ENCODE results near the gene AHCYL1.

AHCYL1 gene

GRCh38 chr1:110032327-110032726 is 47.8 kb downstream of the AHCYL1 start:
- DNase-seq (ENCODE audit: extremely low spot score, insufficient read length, low read depth) = no peak
- no peak for FAIRE-seq

GRCh38 chr1:110033421-110033820 is 48.9 kb downstream of the AHCYL1 start:
- FAIRE-seq (no peak), DNase-seq (ENCODE audit: extremely low spot score, insufficient read length, low read depth) (no peak)

DNA sequence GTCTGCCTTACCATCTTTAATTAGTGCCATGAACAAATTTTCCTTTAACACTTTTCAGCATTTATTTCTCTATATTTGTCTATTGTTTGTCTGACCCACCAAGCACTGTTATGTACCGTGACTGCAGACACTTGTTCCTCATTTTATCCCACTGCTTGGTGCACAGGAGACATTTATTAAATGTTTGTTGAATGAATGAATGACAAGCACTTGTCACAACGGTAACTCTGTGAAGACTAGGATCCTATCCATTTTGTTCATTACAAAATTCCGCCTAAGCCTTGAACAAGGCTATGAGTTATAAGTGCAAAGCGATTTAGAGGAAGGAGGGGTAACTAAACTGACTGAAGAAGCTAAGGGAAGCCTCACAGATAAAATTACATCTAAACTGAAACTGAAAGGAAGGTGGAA is 49.5 kb downstream of the AHCYL1 start:
- DNase-seq (ENCODE audit: extremely low spot score, insufficient read length, low read depth) = no peak
- FAIRE-seq = no peak

DNA sequence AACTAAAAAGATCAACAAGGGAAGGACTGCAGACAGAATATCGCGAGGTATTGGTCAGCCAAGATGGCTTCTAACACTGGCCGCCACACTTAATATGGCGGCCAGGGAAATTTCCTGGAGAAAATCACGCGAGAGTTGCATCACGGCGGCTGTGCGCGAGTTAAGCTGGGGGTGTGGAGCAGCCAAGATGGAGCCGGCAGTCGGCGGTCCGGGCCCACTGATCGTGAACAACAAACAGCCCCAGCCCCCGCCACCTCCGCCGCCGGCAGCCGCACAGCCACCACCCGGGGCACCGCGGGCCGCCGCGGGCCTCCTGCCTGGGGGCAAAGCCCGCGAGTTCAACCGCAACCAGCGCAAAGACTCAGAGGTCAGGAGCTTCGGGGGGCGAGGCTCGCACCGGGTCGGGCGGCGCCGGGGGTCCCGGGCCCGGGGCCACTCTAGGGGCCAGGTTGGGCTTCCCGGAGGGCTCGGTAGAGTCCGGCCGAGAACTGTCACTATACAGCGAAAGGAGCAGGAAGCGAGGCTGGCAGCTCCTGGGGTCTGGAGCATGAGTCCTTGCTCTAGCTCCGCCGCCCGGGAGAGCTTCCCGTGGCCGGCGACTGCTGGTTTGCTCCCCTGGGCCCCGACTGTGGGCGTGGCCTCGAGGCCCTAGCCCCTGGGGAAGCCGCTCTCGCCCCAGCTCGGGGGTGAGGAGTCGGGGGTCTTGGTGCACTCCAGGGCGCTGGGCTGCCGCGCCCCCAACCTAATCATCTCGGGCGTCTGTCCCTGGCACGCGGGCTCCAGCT is 50.1 kb downstream of the AHCYL1 start, which contains the start of gene STRIP1:
TSS of gene STRIP1 (plus strand) at position 174 of the 785 bp plus-strand sequence. CDS start at position 188, 14 bp downstream.
- DNase-seq (ENCODE audit: extremely low spot score, insufficient read length, low read depth) (peak; percentile 81), FAIRE-seq (peak; percentile 87)

GRCh38 chr1:110035236-110035752 is 50.7 kb downstream of the AHCYL1 start:
- FAIRE-seq = no peak

DNA sequence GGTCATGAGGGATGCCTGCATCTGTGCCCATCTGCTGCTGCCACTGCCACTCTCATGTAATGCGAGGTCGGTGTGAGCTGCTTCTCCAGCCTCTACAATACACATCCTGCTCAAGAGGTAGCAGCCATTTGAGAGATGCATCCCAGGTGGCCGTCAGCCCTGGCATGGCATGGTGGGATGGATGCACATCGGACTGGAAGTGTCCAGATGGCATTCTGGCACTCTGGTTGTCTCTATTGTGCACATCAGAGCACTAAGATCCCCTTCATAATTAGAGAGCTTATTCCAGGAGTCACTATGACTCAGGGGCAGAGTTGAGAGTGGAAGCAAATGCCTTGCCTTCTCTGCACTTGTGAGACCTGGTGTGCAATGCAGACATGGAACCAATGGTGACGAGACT is 53.7 kb downstream of the AHCYL1 start:
- no peak for FAIRE-seq
- DNase-seq (ENCODE audit: extremely low spot score, insufficient read length, low read depth) = no peak

More at GRCh38 chr1:110035236-110035752, 50.7 kb downstream of the AHCYL1 start:
- no peak for DNase-seq (ENCODE audit: extremely low spot score, insufficient read length, low read depth)

DNA sequence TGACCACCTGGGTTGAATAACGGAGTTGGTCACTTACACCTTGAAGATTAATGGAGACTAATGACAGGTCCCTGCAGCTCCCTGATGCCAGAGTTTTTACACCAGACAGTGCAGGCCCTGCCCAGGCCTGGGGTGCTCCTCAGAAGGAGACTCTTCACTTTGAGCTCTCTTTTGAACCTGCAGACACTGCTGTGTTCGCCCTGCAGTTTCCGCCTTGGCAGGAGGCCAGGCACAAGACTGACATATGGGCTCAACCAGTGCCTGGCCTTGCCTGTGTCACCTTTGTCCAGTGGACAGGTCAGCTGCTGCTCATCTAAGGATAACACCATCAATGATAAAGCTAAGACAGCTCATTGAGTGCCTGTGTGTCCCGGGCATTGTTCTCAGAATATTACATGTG is 55.1 kb downstream of the AHCYL1 start:
- FAIRE-seq = no peak
- no peak for DNase-seq (ENCODE audit: extremely low spot score, insufficient read length, low read depth)

DNA sequence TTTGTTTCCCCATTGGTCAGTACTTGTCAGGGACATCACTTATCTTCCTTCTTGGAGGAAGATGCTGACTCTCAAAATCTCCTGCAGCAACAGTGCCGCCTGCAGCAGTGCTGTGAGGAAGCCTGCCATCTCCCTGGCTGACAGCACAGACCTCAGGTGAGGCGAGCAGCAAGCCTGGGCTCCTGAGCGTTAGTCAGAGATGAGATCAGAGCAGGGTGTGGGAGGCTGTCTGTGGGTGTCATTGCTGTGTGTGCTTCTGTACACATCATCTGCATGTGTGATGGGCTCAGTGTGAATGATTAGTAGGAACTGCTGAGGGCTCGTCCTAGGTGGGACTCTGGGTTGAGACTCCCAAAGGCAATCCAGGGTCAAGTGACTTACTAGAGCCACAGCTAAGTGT is 56.0 kb downstream of the AHCYL1 start:
- FAIRE-seq (no peak), DNase-seq (ENCODE audit: extremely low spot score, insufficient read length, low read depth) (no peak)

- FAIRE-seq (no peak), DNase-seq (ENCODE audit: extremely low spot score, insufficient read length, low read depth) (no peak)
These were observed 58.5 kb downstream of the AHCYL1 start for GRCh38 chr1:110043016-110043415.

DNA sequence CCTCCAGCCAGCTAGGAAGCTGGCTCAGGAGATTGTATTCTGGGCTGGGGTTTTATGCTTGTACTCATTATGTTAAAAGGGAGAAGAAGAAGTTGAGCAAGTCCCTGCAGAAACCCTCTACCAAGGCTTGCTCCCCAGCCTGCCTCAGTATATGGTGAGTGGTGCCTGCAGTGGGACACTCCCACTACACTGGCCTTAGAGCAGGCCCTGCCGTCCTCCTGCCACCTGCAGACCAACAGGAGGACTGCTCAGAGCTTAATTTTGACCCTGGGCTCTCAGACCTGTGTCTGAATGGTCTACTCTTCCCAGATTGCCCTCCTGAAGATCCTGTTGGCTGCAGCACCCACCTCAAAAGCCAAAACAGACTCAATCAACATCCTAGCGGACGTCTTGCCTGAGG is 62.9 kb downstream of the AHCYL1 start:
- FAIRE-seq (no peak), DNase-seq (ENCODE audit: extremely low spot score, insufficient read length, low read depth) (no peak)

DNA sequence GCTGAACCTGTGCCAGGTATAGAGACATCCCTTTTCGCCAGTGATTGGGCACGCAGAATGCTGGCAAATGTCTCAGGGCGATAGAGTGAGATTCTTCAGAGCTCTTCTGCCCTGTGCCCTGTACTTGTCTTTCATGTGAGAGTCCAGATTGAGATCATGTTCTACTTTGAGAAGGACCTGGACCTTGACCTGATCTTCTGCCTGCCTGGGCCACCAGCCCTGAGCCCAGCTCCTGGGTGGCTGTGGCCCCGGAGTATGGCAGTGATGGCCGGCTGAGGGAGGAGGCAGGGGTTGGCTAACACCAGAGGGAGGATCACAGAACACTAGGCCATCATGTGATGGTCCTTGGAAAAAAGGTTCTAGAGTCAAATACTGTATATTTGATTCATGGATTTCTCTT is 63.7 kb downstream of the AHCYL1 start:
- FAIRE-seq (no peak), DNase-seq (ENCODE audit: extremely low spot score, insufficient read length, low read depth) (no peak)

GRCh38 chr1:110048923-110049601 is 64.5 kb downstream of the AHCYL1 start:
- no peak for DNase-seq (ENCODE audit: extremely low spot score, insufficient read length, low read depth)
- no peak for FAIRE-seq

DNA sequence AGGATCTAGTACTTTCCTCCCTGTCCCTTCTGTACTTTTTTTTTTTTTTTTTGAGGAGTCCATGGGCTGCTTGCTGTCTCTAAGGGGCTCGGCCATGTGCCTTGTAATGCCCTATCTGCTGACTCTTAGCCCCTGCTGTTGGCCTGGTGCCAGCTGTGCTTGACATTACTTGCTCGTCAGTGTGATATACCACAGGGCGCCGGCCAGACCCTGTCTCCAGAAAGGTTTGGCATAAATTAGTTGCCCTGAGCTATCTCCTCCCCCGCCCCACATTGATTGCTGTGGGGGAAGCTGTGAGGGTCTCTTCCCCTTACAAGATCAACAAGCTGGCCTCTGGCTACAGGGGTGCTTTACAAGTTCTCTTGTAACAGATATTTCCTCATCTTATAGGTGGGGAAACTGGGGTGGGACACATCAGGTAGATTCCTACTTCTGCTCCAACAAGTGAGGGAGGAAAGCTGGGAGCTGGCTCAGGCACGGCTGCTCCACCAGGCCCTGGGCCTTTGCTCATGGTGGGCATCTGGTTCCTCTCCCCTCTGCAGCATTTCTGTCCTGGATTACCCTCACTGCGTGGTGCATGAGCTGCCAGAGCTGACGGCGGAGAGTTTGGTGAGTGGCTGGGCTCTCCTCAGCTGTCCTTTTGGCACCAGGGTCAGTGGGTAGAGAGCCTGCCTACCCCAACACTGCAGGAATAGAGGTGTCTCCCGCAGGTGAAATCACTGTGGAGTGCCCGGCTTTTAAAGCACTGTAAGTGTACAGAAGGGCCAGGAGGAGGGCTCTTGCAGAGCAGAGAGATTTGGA is 65.4 kb downstream of the AHCYL1 start:
- no peak for DNase-seq (ENCODE audit: extremely low spot score, insufficient read length, low read depth)

DNA sequence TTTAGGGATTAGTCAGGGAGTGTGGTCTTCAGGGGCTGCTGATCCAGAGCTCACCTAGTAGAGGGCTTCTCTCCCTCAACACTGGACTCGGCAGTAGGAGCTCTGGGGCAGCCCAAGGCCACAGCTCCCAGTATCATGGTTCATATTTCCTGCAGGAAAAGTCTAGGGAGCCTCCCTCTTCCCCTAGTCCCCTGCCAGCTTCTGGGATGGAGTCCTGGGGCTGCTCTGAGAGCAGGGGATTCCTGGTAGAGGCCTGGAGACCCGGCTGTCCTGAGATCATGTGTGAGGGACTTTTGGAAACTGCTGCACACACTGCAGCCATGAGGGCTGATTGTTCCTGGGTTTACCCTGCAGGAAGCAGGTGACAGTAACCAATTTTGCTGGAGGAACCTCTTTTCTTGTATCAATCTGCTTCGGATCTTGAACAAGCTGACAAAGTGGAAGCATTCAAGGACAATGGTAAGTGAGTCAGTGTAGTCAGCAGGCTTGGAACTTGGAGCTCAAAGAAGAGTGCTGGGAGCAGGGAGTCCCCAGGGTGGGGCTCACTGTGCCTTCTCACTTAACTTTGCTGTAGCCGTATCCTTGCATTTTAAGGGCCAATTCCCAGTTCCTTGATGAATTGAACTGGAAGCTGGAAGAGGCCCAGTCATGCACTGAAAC is 66.2 kb downstream of the AHCYL1 start:
- no peak for FAIRE-seq

More for the DNA sequence above, 65.4 kb downstream of the AHCYL1 start:
- FAIRE-seq = no peak

DNA sequence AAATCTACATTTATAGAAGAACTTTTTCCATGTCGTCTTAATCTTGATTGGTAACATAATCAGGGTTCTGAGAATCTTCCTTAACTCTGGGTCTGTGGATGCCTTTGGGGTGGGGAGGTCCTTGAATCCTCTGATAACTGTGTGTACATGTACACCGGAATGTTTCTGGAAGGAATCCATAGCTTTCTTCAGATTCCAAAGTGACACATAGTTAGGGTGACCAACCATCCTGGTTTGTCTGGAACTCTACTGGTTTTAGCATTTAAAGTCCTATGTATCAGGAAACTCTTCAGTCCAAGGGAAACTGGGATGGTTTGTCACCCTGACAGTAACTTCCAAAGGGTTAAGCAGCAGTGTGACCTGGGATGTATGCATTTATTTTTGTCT is 66.7 kb downstream of the AHCYL1 start:
- FAIRE-seq (no peak), DNase-seq (ENCODE audit: extremely low spot score, insufficient read length, low read depth) (no peak)

More for the DNA sequence above, 66.2 kb downstream of the AHCYL1 start:
- DNase-seq (ENCODE audit: extremely low spot score, insufficient read length, low read depth) = no peak

DNA sequence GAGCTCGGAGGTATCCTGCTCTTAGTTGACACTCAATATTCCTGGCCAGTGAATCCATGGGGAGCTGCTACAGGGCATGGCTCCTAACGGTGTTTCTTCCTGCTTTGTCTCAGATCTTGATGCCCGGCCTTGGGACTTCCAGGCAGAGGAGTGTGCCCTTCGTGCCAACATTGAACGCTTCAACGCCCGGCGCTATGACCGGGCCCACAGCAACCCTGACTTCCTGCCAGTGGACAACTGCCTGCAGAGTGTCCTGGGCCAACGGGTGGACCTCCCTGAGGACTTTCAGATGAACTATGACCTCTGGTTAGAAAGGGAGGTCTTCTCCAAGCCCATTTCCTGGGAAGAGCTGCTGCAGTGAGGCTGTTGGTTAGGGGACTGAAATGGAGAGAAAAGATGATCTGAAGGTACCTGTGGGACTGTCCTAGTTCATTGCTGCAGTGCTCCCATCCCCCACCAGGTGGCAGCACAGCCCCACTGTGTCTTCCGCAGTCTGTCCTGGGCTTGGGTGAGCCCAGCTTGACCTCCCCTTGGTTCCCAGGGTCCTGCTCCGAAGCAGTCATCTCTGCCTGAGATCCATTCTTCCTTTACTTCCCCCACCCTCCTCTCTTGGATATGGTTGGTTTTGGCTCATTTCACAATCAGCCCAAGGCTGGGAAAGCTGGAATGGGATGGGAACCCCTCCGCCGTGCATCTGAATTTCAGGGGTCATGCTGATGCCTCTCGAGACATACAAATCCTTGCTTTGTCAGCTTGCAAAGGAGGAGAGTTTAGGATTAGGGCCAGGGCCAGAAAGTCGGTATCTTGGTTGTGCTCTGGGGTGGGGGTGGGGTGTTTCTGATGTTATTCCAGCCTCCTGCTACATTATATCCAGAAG is 69.2 kb downstream of the AHCYL1 start:
- FAIRE-seq (peak; percentile 45), DNase-seq (ENCODE audit: extremely low spot score, insufficient read length, low read depth) (no peak)

DNA sequence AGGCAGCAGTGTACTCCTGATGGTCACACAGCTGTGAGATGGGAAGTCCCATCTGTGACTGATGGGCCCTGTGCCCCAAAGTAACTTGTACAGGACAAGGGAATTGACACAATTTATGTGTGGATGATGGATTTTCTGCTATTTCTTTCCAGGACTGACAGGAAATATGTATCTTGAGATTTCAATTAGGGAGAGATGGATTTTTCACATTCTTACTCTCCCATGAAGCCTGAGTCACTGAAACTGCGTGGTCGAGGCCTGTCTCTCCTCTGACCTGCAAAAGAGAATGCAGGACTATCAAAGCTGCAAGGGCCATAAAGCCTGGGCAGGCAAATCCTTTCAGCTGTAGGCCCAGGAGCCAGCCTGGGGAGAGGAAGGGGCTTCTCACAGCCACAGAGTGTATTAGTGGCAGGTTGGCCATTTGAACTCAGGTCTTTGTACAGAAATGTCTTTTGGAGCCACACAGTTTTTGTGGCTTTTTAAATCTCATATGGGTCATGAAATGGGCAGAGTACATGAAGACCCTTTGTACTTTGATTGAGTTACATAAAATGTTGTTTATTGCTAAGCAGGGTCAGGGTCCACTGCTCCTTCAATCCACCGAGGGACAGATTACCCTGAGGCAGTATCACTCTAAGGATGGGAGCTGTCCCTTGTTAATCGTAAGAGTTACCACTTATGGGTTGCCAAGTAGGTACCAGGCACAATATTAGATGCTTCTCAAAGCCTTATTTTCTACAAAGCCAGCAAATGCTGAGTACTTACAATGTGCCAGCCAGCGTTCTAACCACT is 71.1 kb downstream of the AHCYL1 start:
- FAIRE-seq (no peak), DNase-seq (ENCODE audit: extremely low spot score, insufficient read length, low read depth) (no peak)

DNA sequence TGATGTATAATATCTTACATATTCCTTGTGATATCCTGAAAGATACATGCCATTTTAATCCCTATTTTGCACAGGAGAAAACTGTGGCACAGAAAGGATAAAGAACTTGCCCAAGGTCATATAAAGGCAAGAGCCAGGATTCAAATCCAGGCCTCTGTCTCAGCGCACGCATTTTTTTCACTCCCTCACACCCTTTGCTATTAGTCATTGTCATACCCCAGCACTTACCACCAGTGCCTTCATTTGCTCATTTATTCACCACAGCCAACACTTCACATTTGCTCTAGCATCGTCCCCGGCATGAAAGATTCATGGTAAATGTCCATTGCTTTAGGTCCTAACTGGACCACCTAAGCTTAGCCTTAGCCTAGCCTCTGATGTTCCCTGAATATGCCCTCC is 71.7 kb downstream of the AHCYL1 start:
- FAIRE-seq (no peak), DNase-seq (ENCODE audit: extremely low spot score, insufficient read length, low read depth) (no peak)

Measured in GM18507 (cell line).